Suprapubic skin (tissue), 4 donors: ENCODE results near the gene EPS8. TPM values are rescaled to one million over a fixed set of nuclear protein-coding genes. Genes with fewer than 3 reads are reported as not detected.

Experiments
- DNase-seq, 2 donors: peaks; one replicate each; pipeline ENCODE4 v3.0.0-alpha.2; 2019; ENCODE audit warnings: low spot score in 2 of 2
- H3K27ac ChIP-seq: fragments of 200-600 bp; sonication (generic); one replicate; pipeline ENCODE4 v1.5.1; 2019
- H3K27me3 ChIP-seq: fragments of 200-600 bp; sonication (generic); one replicate; pipeline ENCODE4 v1.5.1; 2019
- H3K36me3 ChIP-seq: fragments of 200-600 bp; sonication (generic); one replicate; pipeline ENCODE4 v1.5.1; 2019
- H3K4me1 ChIP-seq: fragments of 200-600 bp; sonication (generic); one replicate; pipeline ENCODE4 v1.5.1; 2019
- H3K4me3 ChIP-seq: fragments of 200-600 bp; sonication (generic); one replicate; pipeline ENCODE4 v1.5.1; 2019; ENCODE audit warnings: mild to moderate bottlenecking
- H3K9me3 ChIP-seq: fragments of 200-600 bp; sonication (generic); one replicate; pipeline ENCODE4 v1.5.1; 2019
- EP300 ChIP-seq: sonication (generic); formaldehyde crosslinking; IDR thresholded peaks from one replicate; pipeline ENCODE4 v1.6.1; 2017; ENCODE audit warnings: antibody characterized with exemption
- POLR2A ChIP-seq, 2 donors: fragments of 450-650 bp; IDR thresholded peaks; one replicate each; pipeline ENCODE4 v1.6.1; 2017; ENCODE audit warnings: antibody characterized with exemption in 2 of 2, mild to moderate bottlenecking in 2 of 2, moderate library complexity in 2 of 2
- POLR2AphosphoS5 ChIP-seq, 3 donors: sonication (generic); formaldehyde crosslinking; IDR thresholded peaks; one replicate each; pipeline ENCODE4 v1.6.1; 2017; ENCODE audit warnings: antibody characterized with exemption in 3 of 3
- WGBS: methylation state at CpG from one replicate; pipeline ENCODE4 v1.1.5; 2018; 5-methylcytosine and 5-hydroxymethylcytosine counted together
- total RNA-seq, 4 donors: library from RNA; depleted of rRNA; stranded (reverse); fragments of >200 nt; gene quantifications; one replicate each; pipeline ENCODE4 v1.1.0, GENCODE V29; 2016
- TF ChIP-seq, protein P1 (sequence below), 2 donors: fragments of 200-600 bp in 1 of 2; fragments of 450-650 bp in 1 of 2; sonication (generic) in 1 of 2; IDR thresholded peaks; one replicate each; pipeline ENCODE4 v1.5.1; 2016 to 2019; ENCODE audit warnings: antibody characterized with exemption in 2 of 2, mild to moderate bottlenecking in 1 of 2, moderate library complexity in 1 of 2

Gene EPS8
- total RNA-seq, 4 donors from 2014 or later: 15.7 to 38.8 (median 27.3) TPM

DNA sequence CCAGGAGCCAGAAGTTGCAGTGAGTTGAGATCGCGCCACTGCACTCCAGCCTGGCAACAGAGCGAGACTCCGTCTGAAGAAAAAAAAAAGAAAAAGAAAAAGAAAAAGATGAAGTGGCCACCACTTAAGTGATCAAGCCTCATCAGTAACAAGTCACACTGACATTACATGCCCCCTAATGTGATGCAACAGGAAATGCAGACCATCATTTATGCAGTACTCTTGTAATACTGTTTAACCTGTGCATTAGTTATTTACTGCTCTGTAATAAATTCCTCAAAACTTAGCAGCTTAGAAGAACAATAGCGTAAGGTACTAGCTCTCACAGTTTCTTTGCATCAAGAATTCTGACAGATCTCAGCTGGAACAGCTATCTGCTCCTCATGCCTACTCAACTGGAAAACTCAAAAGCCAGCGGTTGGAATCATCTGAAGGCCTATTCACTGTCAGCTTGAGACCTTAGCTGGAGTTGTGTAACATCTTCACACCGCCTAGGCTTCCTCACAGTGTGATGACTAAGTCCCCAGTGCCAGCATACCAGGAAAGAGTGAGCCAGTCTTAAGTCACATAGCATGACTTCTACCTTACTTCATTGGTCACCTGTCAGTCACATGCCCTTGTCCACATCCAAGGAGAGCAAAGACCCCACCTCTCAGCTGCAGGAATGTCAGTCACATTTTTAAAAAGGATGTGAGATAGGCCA is 31.5 kb downstream of the EPS8 start:
- TF ChIP-seq, protein P1, sequence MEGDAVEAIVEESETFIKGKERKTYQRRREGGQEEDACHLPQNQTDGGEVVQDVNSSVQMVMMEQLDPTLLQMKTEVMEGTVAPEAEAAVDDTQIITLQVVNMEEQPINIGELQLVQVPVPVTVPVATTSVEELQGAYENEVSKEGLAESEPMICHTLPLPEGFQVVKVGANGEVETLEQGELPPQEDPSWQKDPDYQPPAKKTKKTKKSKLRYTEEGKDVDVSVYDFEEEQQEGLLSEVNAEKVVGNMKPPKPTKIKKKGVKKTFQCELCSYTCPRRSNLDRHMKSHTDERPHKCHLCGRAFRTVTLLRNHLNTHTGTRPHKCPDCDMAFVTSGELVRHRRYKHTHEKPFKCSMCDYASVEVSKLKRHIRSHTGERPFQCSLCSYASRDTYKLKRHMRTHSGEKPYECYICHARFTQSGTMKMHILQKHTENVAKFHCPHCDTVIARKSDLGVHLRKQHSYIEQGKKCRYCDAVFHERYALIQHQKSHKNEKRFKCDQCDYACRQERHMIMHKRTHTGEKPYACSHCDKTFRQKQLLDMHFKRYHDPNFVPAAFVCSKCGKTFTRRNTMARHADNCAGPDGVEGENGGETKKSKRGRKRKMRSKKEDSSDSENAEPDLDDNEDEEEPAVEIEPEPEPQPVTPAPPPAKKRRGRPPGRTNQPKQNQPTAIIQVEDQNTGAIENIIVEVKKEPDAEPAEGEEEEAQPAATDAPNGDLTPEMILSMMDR (IDR thresholded peaks at IDR 0.05): no peak
- no peak for TF ChIP-seq POLR2A (IDR thresholded peaks at IDR 0.05)
- TF ChIP-seq POLR2AphosphoS5 (IDR thresholded peaks at IDR 0.05): no peak
- no peak for TF ChIP-seq EP300
- no peaks in the 10 kb centered on the region for H3K9me3 ChIP-seq
- H3K27me3 ChIP-seq: no peaks in the 10 kb centered on the region
- no peak overlapping the region for H3K27ac ChIP-seq
- H3K36me3 ChIP-seq: no peaks in the 10 kb centered on the region
- DNase-seq: no peak
- H3K4me1 ChIP-seq: no peaks in the 10 kb centered on the region
- no peak overlapping the region for H3K4me3 ChIP-seq
- 91% methylated on average over 7 of the region's 7 CpGs for WGBS

DNA sequence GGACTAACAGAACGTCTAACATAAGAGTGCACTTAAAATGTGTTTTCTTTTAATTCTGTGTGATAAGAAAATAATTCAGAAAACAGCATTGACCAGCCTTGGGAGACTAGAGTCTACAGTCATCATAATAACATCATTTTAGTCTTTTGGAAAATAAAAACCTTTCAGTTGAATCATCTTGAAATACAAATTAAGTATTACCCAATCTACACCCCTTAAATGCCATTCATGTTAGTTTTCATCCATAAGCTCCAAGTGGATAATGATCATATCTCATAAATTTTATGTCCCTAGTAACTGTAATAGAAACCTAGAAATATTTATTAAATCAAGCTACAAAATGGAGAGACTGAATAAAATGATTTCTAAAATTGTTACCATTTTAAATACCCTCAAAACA is 32.4 kb downstream of the EPS8 start:
- no peak overlapping the region for H3K27ac ChIP-seq
- no peaks in the 10 kb centered on the region for H3K4me1 ChIP-seq
- H3K4me3 ChIP-seq: no peak overlapping the region
- H3K36me3 ChIP-seq: no peaks in the 10 kb centered on the region
- DNase-seq: no peak
- WGBS: 76% methylated on average over 1 of the region's 1 CpG
- TF ChIP-seq EP300 (no peak), POLR2A (IDR thresholded peaks at IDR 0.05) (no peak), POLR2AphosphoS5 (IDR thresholded peaks at IDR 0.05) (no peak)
- TF ChIP-seq, protein P1 (IDR thresholded peaks at IDR 0.05): no peak
- H3K9me3 ChIP-seq: no peaks in the 10 kb centered on the region
- no peaks in the 10 kb centered on the region for H3K27me3 ChIP-seq

DNA sequence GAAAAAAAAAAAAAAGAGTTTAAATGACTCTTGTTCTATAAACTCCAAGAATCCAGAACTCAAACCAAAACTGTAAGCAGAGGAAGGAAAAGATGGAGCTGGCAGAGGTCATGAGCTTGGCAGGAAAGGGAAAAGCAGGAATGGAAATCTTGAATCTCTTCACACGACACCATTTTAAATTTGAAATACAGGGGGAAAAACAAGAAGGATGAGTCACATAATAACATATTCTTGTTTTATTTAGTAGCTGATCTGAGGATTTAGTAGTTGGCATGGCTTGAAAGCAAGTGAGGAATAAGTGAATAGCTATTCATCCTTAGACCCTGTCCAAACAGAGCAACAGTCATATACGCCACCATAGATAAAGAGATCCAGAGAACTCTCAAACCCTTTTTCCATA is 35.0 kb downstream of the EPS8 start:
- DNase-seq: no peak

DNA sequence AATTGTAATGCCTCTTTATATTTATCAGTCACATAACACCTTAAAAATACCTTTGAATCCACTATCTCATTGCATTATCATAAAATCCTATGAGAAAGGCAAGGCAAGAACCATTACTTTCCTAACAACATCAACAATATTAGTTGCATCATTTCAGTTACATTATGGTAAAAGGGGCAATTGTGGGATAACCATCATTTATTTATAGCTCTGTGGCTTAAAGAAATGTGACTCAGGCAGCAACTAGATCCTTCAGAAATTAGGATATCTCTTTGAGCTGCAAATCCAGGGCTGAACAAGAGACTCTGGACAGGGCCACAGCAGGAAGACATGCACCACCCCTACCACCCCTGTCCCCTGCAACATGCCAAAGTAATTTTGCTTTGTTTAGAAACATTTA is 36.4 kb downstream of the EPS8 start:
- Histone ChIP-seq H3K4me3 (no peak overlapping the region), H3K9me3 (no peaks in the 10 kb centered on the region), H3K27me3 (no peaks in the 10 kb centered on the region), H3K36me3 (no peaks in the 10 kb centered on the region), H3K27ac (no peak overlapping the region), H3K4me1 (no peaks in the 10 kb centered on the region)
- no peak for DNase-seq
- no peak for TF ChIP-seq EP300
- TF ChIP-seq POLR2A (IDR thresholded peaks at IDR 0.05): no peak
- TF ChIP-seq, protein P1 (IDR thresholded peaks at IDR 0.05): no peak
- no peak for TF ChIP-seq POLR2AphosphoS5 (IDR thresholded peaks at IDR 0.05)

More for the DNA sequence above, 35.0 kb downstream of the EPS8 start:
- Histone ChIP-seq H3K36me3 (no peaks in the 10 kb centered on the region), H3K4me1 (no peaks in the 10 kb centered on the region), H3K27ac (no peak overlapping the region), H3K4me3 (no peak overlapping the region), H3K9me3 (no peaks in the 10 kb centered on the region), H3K27me3 (no peaks in the 10 kb centered on the region)
- 43% methylated on average over 2 of the region's 2 CpGs for WGBS
- TF ChIP-seq POLR2AphosphoS5 (IDR thresholded peaks at IDR 0.05): no peak
- TF ChIP-seq EP300: no peak
- TF ChIP-seq POLR2A (IDR thresholded peaks at IDR 0.05): no peak
- TF ChIP-seq, protein P1 (IDR thresholded peaks at IDR 0.05): no peak

DNA sequence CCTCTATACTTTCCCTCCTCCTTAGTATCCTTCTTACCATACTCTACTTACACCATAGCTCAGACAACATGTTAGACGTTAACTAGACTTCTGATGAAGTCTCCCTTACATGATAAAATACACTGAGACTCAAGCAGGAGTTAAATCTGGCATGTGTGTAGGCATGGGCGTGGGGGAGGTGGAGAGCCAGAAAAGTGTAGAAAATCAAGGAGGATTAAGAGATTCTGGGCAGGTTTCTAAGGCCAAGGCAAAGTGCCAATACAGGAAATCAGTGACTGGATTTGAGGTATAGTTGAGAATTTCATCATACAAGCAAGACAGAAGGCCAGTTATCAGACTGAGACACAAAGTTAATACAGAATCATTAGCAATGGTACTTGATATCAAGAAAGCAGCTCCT is 37.4 kb downstream of the EPS8 start:
- Histone ChIP-seq H3K9me3 (no peaks in the 10 kb centered on the region), H3K27ac (no peak overlapping the region), H3K4me1 (no peaks in the 10 kb centered on the region), H3K27me3 (no peaks in the 10 kb centered on the region), H3K4me3 (no peak overlapping the region), H3K36me3 (no peaks in the 10 kb centered on the region)
- 88% methylated on average over 2 of the region's 2 CpGs for WGBS
- no peak for DNase-seq
- TF ChIP-seq POLR2A (IDR thresholded peaks at IDR 0.05): no peak
- TF ChIP-seq POLR2AphosphoS5 (IDR thresholded peaks at IDR 0.05): no peak
- TF ChIP-seq, protein P1 (IDR thresholded peaks at IDR 0.05): no peak
- no peak for TF ChIP-seq EP300
